K562 (cell line): ENCODE measurements around the gene SPINT2. TPM values are rescaled to one million over a fixed set of nuclear protein-coding genes. Genes with fewer than 3 reads are reported as not detected.

Experiments used
- ATAC-seq: fragments of 200-7000 bp; cut with Tn5 transposase; 3 replicates; pipeline ENCODE4 v1.9.1; 2020; ENCODE audit warnings: moderate library complexity
- BruUV-seq: library from RNA; stranded (reverse); fragments of 400-500 nt; replicated peaks from 2 replicates; lab custom pipeline; 2021; lab: Mats Ljungman, UMichigan
- CTCF ChIA-PET: fragments of 300-600 bp; formaldehyde crosslinking; extraction: SDS; loops from one replicate; lab custom pipeline; 2021; ENCODE audit warnings: low intra/inter-chr PET ratio; lab: Yijun Ruan, JAX
- POLR2A ChIA-PET: fragments of 300-600, 350-650 bp; sonication (Branson Sonifier 250); formaldehyde crosslinking; extraction: SDS; loops from one replicate; lab custom pipeline; 2021; ENCODE audit warnings: antibody characterized with exemption, inconsistent platforms; lab: Yijun Ruan, JAX
- DNase-seq, 4 experiments: peaks; one replicate each; pipeline versions ENCODE4 v3.0.0 to v3.0.0-alpha.2; 2011 to 2018; ENCODE audit warnings: low spot score in 3 of 4, mixed read lengths in 3 of 4; ENCODE audit errors: extremely low read depth in 1 of 4
- FAIRE-seq: peaks from 2 replicates; lab custom pipeline; 2011; peaks lifted over from hg19 to GRCh38; lab: Jason Lieb, UNC
- H2AFZ ChIP-seq: 2 replicates; pipeline ENCODE4 v1.6.0; 2011; ENCODE audit warnings: low read depth, low read length, control low read depth, inconsistent platforms
- H3K27ac ChIP-seq: fragments of 200-600 bp; 3 replicates; pipeline ENCODE4 v1.8.0; 2011; ENCODE audit warnings: low read depth, mild to moderate bottlenecking, control low read depth, inconsistent platforms, low read length, moderate library complexity, mixed read lengths; ENCODE audit errors: extremely low read depth
- H3K27me3 ChIP-seq, 2 experiments: fragments of 300-600 bp in 1 of 2; 2 replicates in 1 of 2; 3 replicates in 1 of 2; pipeline versions ENCODE4 v1.6.0 to v1.8.0; 2011; ENCODE audit warnings: inconsistent platforms in 2 of 2, low read length in 2 of 2, mild to moderate bottlenecking in 1 of 2, mixed read lengths in 1 of 2, moderate library complexity in 1 of 2; ENCODE audit not compliant: control insufficient read depth in 2 of 2, insufficient read depth in 2 of 2
- H3K36me3 ChIP-seq: fragments of 300-600 bp; 3 replicates; pipeline ENCODE4 v1.8.0; 2011; ENCODE audit warnings: mild to moderate bottlenecking, low read length, inconsistent platforms; ENCODE audit not compliant: control insufficient read depth, insufficient read depth
- H3K4me1 ChIP-seq, 2 experiments: fragments of 200-600 bp in 1 of 2; replicated peaks in 1 of 2; 2 replicates in 1 of 2; 3 replicates in 1 of 2; pipeline versions ENCODE4 v1.5.1 to v1.8.0; 2011; ENCODE audit warnings: inconsistent platforms in 2 of 2, low read length in 2 of 2, mild to moderate bottlenecking in 1 of 2, mixed read lengths in 1 of 2, moderate library complexity in 1 of 2; ENCODE audit not compliant: control insufficient read depth in 2 of 2, insufficient read depth in 2 of 2
- H3K4me2 ChIP-seq: 2 replicates; pipeline ENCODE4 v1.6.1; 2011; ENCODE audit warnings: low read length, control low read depth, inconsistent platforms, mixed read lengths; ENCODE audit not compliant: insufficient read depth
- H3K4me3 ChIP-seq: fragments of 200-600 bp; sonication (generic), shearing (Covaris generic); 2 replicates; pipeline ENCODE4 v1.5.1; 2016; ENCODE audit warnings: control low read depth, inconsistent platforms
- H3K79me2 ChIP-seq: fragments of 200-600 bp; 3 replicates; pipeline ENCODE4 v1.8.0; 2011; ENCODE audit warnings: low read length, inconsistent platforms; ENCODE audit not compliant: control insufficient read depth, insufficient read depth
- H3K9ac ChIP-seq, 2 experiments: 2 replicates each; pipeline versions ENCODE4 v1.6.0 to v1.6.1; 2011; ENCODE audit warnings: low read depth in 2 of 2, low read length in 2 of 2, control low read depth in 1 of 2, inconsistent platforms in 1 of 2, mild to moderate bottlenecking in 1 of 2, mixed read lengths in 1 of 2; ENCODE audit not compliant: insufficient read depth in 1 of 2
- H3K9me1 ChIP-seq: one replicate; pipeline ENCODE4 v1.6.0; 2011; ENCODE audit warnings: inconsistent platforms, mild to moderate bottlenecking, low read length, moderate library complexity; ENCODE audit not compliant: control insufficient read depth, insufficient read depth
- H3K9me3 ChIP-seq: replicated peaks from 2 replicates; pipeline ENCODE4 v1.5.1; 2011; ENCODE audit warnings: low read depth, low read length, inconsistent platforms; ENCODE audit not compliant: control insufficient read depth, insufficient read depth
- H4K20me1 ChIP-seq: replicated peaks from 2 replicates; pipeline ENCODE4 v1.6.1; 2011; ENCODE audit warnings: low read length, inconsistent platforms, mixed read lengths; ENCODE audit not compliant: control insufficient read depth, insufficient read depth
- BHLHE40 ChIP-seq: IDR thresholded peaks from 2 replicates; pipeline ENCODE4 v1.6.1; 2011; ENCODE audit warnings: low read length, improper control_type of control experiment
- CCNT2 ChIP-seq: IDR thresholded peaks from 2 replicates; pipeline ENCODE4 v1.6.1; 2011; ENCODE audit warnings: borderline replicate concordance, low read depth, mild to moderate bottlenecking, moderate library complexity, mixed read lengths, low read length; ENCODE audit not compliant: insufficient read length; ENCODE audit errors: extremely low read depth
- ESRRA ChIP-seq: fragments of 450-650 bp; IDR thresholded peaks from 2 replicates; pipeline ENCODE4 v1.6.1; 2014; ENCODE audit warnings: low read depth, mild to moderate bottlenecking, moderate library complexity, borderline replicate concordance
- NRF1 ChIP-seq, 2 experiments: fragments of 450-650 bp; IDR thresholded peaks in 1 of 2; conservative IDR thresholded peaks in 1 of 2; 2 replicates each; pipeline ENCODE4 v1.6.1; 2014; ENCODE audit warnings: mild to moderate bottlenecking in 2 of 2
- PHB2 ChIP-seq: fragments of 450-650 bp; IDR thresholded peaks from 2 replicates; pipeline ENCODE4 v1.6.1; 2017; ENCODE audit warnings: low read depth
- PHF21A ChIP-seq: fragments of 450-650 bp; IDR thresholded peaks from 2 replicates; pipeline ENCODE4 v1.6.1; 2017; ENCODE audit warnings: low read depth, borderline replicate concordance
- POLR2AphosphoS5 ChIP-seq: IDR thresholded peaks from 2 replicates; pipeline ENCODE4 v1.6.1; 2011; ENCODE audit warnings: mild to moderate bottlenecking, low read depth, low read length, moderate library complexity; ENCODE audit not compliant: control insufficient read depth, insufficient read depth
- POLR2G ChIP-seq: fragments of 200-400 bp; formaldehyde crosslinking; IDR thresholded peaks from 2 replicates; pipeline ENCODE4 v1.6.1; 2017; ENCODE audit warnings: low read depth, mild to moderate bottlenecking, antibody characterized with exemption, low read length, moderate library complexity
- RBM15 ChIP-seq: fragments of 200-400 bp; formaldehyde crosslinking; IDR thresholded peaks from 2 replicates; pipeline ENCODE4 v1.6.1; 2018; ENCODE audit warnings: mild to moderate bottlenecking, low read length, moderate library complexity; ENCODE audit not compliant: insufficient read depth
- SIN3A ChIP-seq, 2 experiments: fragments of 150-350 bp in 1 of 2; IDR thresholded peaks; 2 replicates each; pipeline ENCODE4 v1.6.1; 2011 to 2016; ENCODE audit warnings: borderline replicate concordance in 2 of 2, low read depth in 2 of 2, low read length in 2 of 2, mild to moderate bottlenecking in 2 of 2, moderate library complexity in 2 of 2; ENCODE audit not compliant: control insufficient read depth in 1 of 2
- SMAD4 ChIP-seq: fragments of 250-450 bp; sonication (Bioruptor Pico); conservative IDR thresholded peaks from 2 replicates; pipeline ENCODE4 v1.8.0; 2021; ENCODE audit warnings: inconsistent platforms, mild to moderate bottlenecking, moderate library complexity
- ZBTB7A ChIP-seq: IDR thresholded peaks from 2 replicates; pipeline ENCODE4 v1.6.1; 2011; ENCODE audit warnings: low read depth, mild to moderate bottlenecking, low read length, moderate library complexity, borderline replicate concordance; ENCODE audit not compliant: control insufficient read depth
- ZNF311 ChIP-seq: fragments of 250-450 bp; sonication (Bioruptor Pico); IDR thresholded peaks from 2 replicates; pipeline ENCODE4 v1.4.0; 2020; ENCODE audit warnings: mild to moderate bottlenecking, moderate library complexity
- WGBS: fragments of 100-300 bp; shearing (Covaris generic); methylation state at CpG from one replicate; pipeline ENCODE4 v1.1.6; 2016; ENCODE audit warnings: low coverage, mixed read lengths; ENCODE audit not compliant: insufficient coverage; ENCODE audit errors: missing lambda C conversion rate; 5-methylcytosine and 5-hydroxymethylcytosine counted together
- in situ Hi-C: fragments of 300-500 bp; cut with MboI; formaldehyde crosslinking; loops from 4 replicates; pipeline ENCODE4 v1.15.0; 2018; ENCODE audit warnings: inconsistent platforms, mixed read lengths
- intact Hi-C: fragments of 100-400 bp; cut with micrococcal nuclease; formaldehyde crosslinking; loops from 2 replicates; pipeline ENCODE4 v1.14.2; 2022
- polyA plus RNA-seq, 8 experiments: library from polyadenylated mRNA; depleted of rRNA in 4 of 8; stranded (reverse) in 5 of 8; unstranded in 3 of 8; fragments of >200 nt; fragmentation: Nextera tagmentation in 2 of 8; fragmentation: Illumina TruSeq in 1 of 8; extraction: Ambion mirVana in 2 of 8; extraction: Trizol in 1 of 8; gene quantifications; 2 replicates each; pipeline versions ENCODE4 v1.2.1 to v1.2.3, GENCODE V29; 2011 to 2014; ENCODE audit warnings: inconsistent platforms in 1 of 8, missing spikeins in 1 of 8
- total RNA-seq, 7 experiments: library from RNA; depleted of rRNA in 6 of 7; stranded (reverse); fragments of >200 nt in 6 of 7; fragmentation: Illumina TruSeq in 2 of 7; extraction: Trizol in 2 of 7; gene quantifications; 2 replicates each; pipeline versions ENCODE4 v1.2.1 to v1.2.3, GENCODE V29; 2011 to 2021; ENCODE audit warnings: low replicate concordance in 1 of 7
- TF ChIP-seq, protein P1 (sequence below): fragments of 250-450 bp; sonication (Bioruptor Pico); IDR thresholded peaks from 2 replicates; pipeline ENCODE4 v1.4.0; 2020; ENCODE audit warnings: mild to moderate bottlenecking, moderate library complexity, borderline replicate concordance
- TF ChIP-seq, protein P2 (sequence below): fragments of 450-650 bp; IDR thresholded peaks from 2 replicates; pipeline ENCODE4 v1.6.1; 2018; ENCODE audit not compliant: partially characterized antibody

SPINT2 gene
- total and polyA plus RNA-seq, 9 of the 15 experiments (the other 6 are each of a cell fraction or from before 2014, with no cell fraction given) = 0.65 to 4.5 (median 3.4) TPM

DNA sequence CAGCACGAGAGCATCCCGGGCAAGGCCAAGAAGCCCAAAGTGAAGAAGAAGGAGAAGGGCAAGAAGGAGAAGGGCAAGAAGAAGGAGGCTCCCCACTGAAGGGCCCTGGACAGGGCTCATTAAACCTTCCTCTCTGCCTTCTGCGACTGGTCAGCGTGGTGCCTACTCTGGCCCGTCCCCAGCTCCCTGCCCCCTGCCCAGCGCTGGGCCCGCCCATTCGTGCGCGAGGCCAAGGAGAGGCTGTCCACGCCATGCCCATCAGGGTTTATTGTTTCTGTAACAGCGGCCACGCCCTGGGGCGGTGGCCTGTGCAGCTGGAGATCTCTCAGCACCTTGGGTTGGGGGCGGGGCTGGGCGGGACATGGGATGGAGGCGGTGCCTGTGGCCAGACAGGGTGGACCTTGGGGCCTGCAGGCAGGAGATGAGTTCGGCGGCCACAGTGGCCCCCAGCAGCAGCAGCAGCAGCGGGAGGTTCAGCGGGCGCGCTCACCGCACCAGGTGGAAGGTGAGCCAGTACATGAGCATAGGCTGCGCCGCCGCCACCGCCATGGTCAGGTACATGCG lies 40.6 kb downstream of the SPINT2 start:
- BruUV-seq = TSS peak; percentile 28
- TF ChIP-seq ESRRA (0 out of 2 replicates have a peak, but pooled peaks have one; percentile 3), ZBTB7A (peak; percentile 39; the same call in 1 of the 2 replicates), POLR2G (peak; percentile 18; the same call in 1 of the 2 replicates), PHF21A (no peak), SIN3A (IDR thresholded peaks at IDR 0.05; ENCODE audit: borderline replicate concordance in 2 of 2, control insufficient read depth in 1 of 2, low read depth in 2 of 2, low read length in 2 of 2) (peak; percentile 91 to 95; a peak in 3 of 4 replicates), BHLHE40 (0 out of 2 replicates have a peak, but pooled peaks have one; percentile 16), PHB2 (no peak), SMAD4 (CRISPR knock-in tag) (peak; percentile 41; the same call in 1 of the 2 replicates), CCNT2 (peak; percentile 50), POLR2AphosphoS5 (peak; percentile 53), ZNF311 (no peak), NRF1 (conservative IDR thresholded peaks at IDR 0.05 in 1 of 2, IDR thresholded peaks at IDR 0.05 in 1 of 2) (peak; percentile 66 to 69), RBM15 (no peak)
- TF ChIP-seq, protein P1, sequence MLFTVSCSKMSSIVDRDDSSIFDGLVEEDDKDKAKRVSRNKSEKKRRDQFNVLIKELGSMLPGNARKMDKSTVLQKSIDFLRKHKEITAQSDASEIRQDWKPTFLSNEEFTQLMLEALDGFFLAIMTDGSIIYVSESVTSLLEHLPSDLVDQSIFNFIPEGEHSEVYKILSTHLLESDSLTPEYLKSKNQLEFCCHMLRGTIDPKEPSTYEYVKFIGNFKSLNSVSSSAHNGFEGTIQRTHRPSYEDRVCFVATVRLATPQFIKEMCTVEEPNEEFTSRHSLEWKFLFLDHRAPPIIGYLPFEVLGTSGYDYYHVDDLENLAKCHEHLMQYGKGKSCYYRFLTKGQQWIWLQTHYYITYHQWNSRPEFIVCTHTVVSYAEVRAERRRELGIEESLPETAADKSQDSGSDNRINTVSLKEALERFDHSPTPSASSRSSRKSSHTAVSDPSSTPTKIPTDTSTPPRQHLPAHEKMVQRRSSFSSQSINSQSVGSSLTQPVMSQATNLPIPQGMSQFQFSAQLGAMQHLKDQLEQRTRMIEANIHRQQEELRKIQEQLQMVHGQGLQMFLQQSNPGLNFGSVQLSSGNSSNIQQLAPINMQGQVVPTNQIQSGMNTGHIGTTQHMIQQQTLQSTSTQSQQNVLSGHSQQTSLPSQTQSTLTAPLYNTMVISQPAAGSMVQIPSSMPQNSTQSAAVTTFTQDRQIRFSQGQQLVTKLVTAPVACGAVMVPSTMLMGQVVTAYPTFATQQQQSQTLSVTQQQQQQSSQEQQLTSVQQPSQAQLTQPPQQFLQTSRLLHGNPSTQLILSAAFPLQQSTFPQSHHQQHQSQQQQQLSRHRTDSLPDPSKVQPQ (CRISPR knock-in tag) = no peak
- TF ChIP-seq, protein P2, sequence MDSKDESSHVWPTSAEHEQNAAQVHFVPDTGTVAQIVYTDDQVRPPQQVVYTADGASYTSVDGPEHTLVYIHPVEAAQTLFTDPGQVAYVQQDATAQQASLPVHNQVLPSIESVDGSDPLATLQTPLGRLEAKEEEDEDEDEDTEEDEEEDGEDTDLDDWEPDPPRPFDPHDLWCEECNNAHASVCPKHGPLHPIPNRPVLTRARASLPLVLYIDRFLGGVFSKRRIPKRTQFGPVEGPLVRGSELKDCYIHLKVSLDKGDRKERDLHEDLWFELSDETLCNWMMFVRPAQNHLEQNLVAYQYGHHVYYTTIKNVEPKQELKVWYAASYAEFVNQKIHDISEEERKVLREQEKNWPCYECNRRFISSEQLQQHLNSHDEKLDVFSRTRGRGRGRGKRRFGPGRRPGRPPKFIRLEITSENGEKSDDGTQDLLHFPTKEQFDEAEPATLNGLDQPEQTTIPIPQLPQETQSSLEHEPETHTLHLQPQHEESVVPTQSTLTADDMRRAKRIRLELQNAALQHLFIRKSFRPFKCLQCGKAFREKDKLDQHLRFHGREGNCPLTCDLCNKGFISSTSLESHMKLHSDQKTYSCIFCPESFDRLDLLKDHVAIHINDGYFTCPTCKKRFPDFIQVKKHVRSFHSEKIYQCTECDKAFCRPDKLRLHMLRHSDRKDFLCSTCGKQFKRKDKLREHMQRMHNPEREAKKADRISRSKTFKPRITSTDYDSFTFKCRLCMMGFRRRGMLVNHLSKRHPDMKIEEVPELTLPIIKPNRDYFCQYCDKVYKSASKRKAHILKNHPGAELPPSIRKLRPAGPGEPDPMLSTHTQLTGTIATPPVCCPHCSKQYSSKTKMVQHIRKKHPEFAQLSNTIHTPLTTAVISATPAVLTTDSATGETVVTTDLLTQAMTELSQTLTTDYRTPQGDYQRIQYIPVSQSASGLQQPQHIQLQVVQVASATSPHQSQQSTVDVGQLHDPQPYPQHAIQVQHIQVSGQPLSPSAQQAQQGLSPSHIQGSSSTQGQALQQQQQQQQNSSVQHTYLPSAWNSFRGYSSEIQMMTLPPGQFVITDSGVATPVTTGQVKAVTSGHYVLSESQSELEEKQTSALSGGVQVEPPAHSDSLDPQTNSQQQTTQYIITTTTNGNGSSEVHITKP = peak; percentile 8

More for the DNA sequence above, 40.6 kb downstream of the SPINT2 start:
- Histone ChIP-seq H3K27ac (no peak overlapping the region), H3K27me3 (no peaks in the 10 kb centered on the region), H3K9me3 (no peaks in the 10 kb centered on the region), H3K4me1 (peaks cover 22 to 68% of the 10 kb centered on the region in 2 experiments), H3K4me3 (no peak overlapping the region), H3K79me2 (peaks cover 15% of the 10 kb centered on the region), H3K9me1 (no peaks in the 10 kb centered on the region), H4K20me1 (no peaks in the 10 kb centered on the region), H3K9ac (peak overlapping the region in 1 of 2 experiments; percentile 78; a peak in 2 of 4 replicates), H3K36me3 (peaks cover 62% of the 10 kb centered on the region; the same call in 2 of the 3 replicates), H3K4me2 (peak overlapping the region; percentile 20; the same call in 1 of the 2 replicates), H2AFZ (no peak overlapping the region)
- in situ Hi-C loops = no loop called here
- ATAC-seq = peak; percentile 96
- CTCF ChIA-PET = no interaction called here
- WGBS = 13% methylated on average over 14 of the region's 29 CpGs
- FAIRE-seq = peak; percentile 97
- intact Hi-C loops = no loop called here
- POLR2A ChIA-PET = no interaction called here
- peak; percentile 96 to 98 (median 97) for DNase-seq
